Adrenal gland (tissue), 12 donors: Measurements from ENCODE around the gene TMEM108. TPM values are rescaled to one million over a fixed set of nuclear protein-coding genes. Genes with fewer than 3 reads are reported as not detected.

Experiments
- DNase-seq, 7 donors: peaks; one replicate each; pipeline ENCODE4 v3.0.0-alpha.2; 2019 to 2020
- H3K27ac ChIP-seq, 5 donors: fragments of 200-600 bp; sonication (generic) in 4 of 5; 1 replicate in 3 of 5; 2 replicates in 2 of 5; pipeline versions ENCODE4 v1.5.1 to v1.8.0; 2016 to 2020; ENCODE audit warnings: mild to moderate bottlenecking in 1 of 5
- H3K27me3 ChIP-seq: fragments of 200-600 bp; 2 replicates; pipeline ENCODE4 v1.8.0; 2021
- H3K36me3 ChIP-seq, 2 donors: fragments of 200-600 bp; replicated peaks in 1 of 2; 1 replicate in 1 of 2; 2 replicates in 1 of 2; pipeline versions ENCODE4 v1.5.1 to v1.8.0; 2018 to 2022
- H3K4me1 ChIP-seq, 2 donors: fragments of 200-600 bp; replicated peaks in 1 of 2; 1 replicate in 1 of 2; 2 replicates in 1 of 2; pipeline versions ENCODE4 v1.5.1 to v1.8.0; 2018 to 2021
- H3K4me3 ChIP-seq, 4 donors: fragments of 200-600 bp; sonication (generic) in 3 of 4; one replicate each; pipeline ENCODE4 v1.5.1; 2016 to 2018
- H3K9me3 ChIP-seq, 3 donors: fragments of 200-600 bp; sonication (generic) in 1 of 3; replicated peaks in 1 of 3; 1 replicate in 2 of 3; 2 replicates in 1 of 3; pipeline versions ENCODE4 v1.5.1 to v1.8.0; 2016 to 2021
- POLR2A ChIP-seq, 2 donors: fragments of 450-650 bp; IDR thresholded peaks; one replicate each; pipeline ENCODE4 v1.6.1; 2017; ENCODE audit warnings: antibody characterized with exemption in 2 of 2, mild to moderate bottlenecking in 2 of 2, moderate library complexity in 1 of 2
- WGBS, 4 donors: extraction: QIAGEN DNeasy Blood & Tissue Kit in 2 of 4; methylation state at CpG; one replicate each; pipeline versions ENCODE4 v1.1.5 to v1.1.7; 2013 to 2017; 5-methylcytosine and 5-hydroxymethylcytosine counted together
- intact Hi-C, 2 donors: fragments of 100-400 bp; cut with DNase I; formaldehyde crosslinking; loops; one replicate each; pipeline versions ENCODE4 v1.14.1 to v1.15.0; 2022 to 2023
- polyA plus RNA-seq, 3 donors: library from polyadenylated mRNA; stranded (reverse); fragments of 200-250 nt in 2 of 3; fragments of 350-450 nt in 1 of 3; fragmentation: Illumina TruSeq in 1 of 3; extraction: RNeasy Lipid Tissue Mini Kit (QIAGEN cat#74804) in 1 of 3; gene quantifications; one replicate each; pipeline ENCODE4 v1.2.3, GENCODE V29; 2013 to 2014
- total RNA-seq, 9 donors: library from RNA; depleted of rRNA in 4 of 9; stranded (reverse); fragments of >200 nt in 4 of 9; fragments of 120-200 nt in 1 of 9; fragmentation: NEBNext Ultra II Directional in 1 of 9; extraction: Animal tissue kit (Norgen Biotek cat#: 25700) in 1 of 9; gene quantifications; one replicate each; pipeline versions ENCODE4 v1.1.0 to v1.2.4, GENCODE V29; 2013 to 2023
- TF ChIP-seq, protein P1 (sequence below), 6 experiments: fragments of 450-650 bp in 4 of 6; fragments of 200-600 bp in 2 of 6; sonication (generic) in 1 of 6; IDR thresholded peaks; 1 replicate in 5 of 6; 2 replicates in 1 of 6; pipeline versions ENCODE4 v1.5.1 to v1.8.0; 2016 to 2021; ENCODE audit warnings: antibody characterized with exemption in 6 of 6, mild to moderate bottlenecking in 2 of 6, moderate library complexity in 1 of 6
- donor health status: healthy with polysubstance abuse.
- donor health status: Bipolar disorder and iron deficiency.
- donor health status: DM: yes; HTN: yes; CAD: no.
- donor health status: DM: no; HTN: no; CAD: no.
- donor health status: DM: no; HTN: no; CAD: no.
- donor health status: DM: yes; HTN: yes; CAD: no.

The TMEM108 gene
- total and polyA plus RNA-seq, 12 donors: 0.67 to 38.0 (median 14.8) TPM

DNA sequence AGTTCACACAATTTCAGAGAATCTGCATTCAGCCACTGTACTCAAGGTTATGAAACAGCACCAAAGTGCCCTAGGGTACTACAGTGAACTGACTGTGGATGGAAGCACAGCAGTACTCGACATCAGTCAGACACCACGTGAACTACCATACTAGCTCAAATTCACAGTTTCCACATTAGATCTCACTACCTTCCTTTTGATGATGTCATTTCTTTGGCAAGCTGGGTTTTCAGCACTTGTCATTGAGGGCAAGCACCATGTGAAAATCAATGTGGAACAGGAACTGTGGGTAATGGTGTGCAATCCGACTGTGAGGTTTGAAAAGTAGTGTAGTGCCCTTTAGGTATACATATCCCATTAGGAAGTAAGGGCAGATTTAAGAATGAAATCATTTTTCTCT lies 251.1 kb downstream of the TMEM108 start:
- TF ChIP-seq POLR2A (IDR thresholded peaks at IDR 0.05): no peak
- TF ChIP-seq, protein P1, sequence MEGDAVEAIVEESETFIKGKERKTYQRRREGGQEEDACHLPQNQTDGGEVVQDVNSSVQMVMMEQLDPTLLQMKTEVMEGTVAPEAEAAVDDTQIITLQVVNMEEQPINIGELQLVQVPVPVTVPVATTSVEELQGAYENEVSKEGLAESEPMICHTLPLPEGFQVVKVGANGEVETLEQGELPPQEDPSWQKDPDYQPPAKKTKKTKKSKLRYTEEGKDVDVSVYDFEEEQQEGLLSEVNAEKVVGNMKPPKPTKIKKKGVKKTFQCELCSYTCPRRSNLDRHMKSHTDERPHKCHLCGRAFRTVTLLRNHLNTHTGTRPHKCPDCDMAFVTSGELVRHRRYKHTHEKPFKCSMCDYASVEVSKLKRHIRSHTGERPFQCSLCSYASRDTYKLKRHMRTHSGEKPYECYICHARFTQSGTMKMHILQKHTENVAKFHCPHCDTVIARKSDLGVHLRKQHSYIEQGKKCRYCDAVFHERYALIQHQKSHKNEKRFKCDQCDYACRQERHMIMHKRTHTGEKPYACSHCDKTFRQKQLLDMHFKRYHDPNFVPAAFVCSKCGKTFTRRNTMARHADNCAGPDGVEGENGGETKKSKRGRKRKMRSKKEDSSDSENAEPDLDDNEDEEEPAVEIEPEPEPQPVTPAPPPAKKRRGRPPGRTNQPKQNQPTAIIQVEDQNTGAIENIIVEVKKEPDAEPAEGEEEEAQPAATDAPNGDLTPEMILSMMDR (IDR thresholded peaks at IDR 0.05): no peak
- no peaks in the 10 kb centered on the region for H3K4me1 ChIP-seq
- no peaks in the 10 kb centered on the region for H3K36me3 ChIP-seq
- no peaks in the 10 kb centered on the region for H3K9me3 ChIP-seq
- H3K27me3 ChIP-seq: no peaks in the 10 kb centered on the region
- 65 to 93% (median 82%) methylated on average over 3 of the region's 3 CpGs for WGBS, 4 donors
- intact Hi-C loops: no loop called here
- no peak for DNase-seq
- H3K27ac ChIP-seq: no peak overlapping the region
- H3K4me3 ChIP-seq: no peak overlapping the region

DNA sequence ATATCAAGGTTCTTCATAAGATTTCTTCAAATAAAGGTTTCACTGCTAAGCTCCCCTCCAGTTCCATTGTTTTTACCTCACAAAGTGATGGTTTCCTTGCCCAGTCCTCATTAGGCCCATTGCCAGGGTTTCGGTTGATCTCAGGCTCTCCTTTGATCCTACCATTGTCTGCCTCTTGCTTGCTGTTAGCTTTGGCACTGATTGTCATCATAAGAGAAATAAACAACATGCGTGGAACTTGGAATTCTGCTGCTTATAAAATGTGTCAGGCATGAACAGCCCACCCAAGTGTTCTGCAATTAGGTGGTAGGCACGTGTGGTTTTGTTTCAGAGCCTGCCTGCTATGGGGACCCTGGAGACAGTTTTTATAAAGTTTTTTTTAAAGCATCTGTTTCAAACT lies 254.1 kb downstream of the TMEM108 start:
- 59 to 70% (median 69%) methylated on average over 3 of the region's 3 CpGs for WGBS, 4 donors
- Histone ChIP-seq H3K27me3 (no peaks in the 10 kb centered on the region), H3K36me3 (no peaks in the 10 kb centered on the region), H3K9me3 (no peaks in the 10 kb centered on the region), H3K27ac (no peak overlapping the region), H3K4me3 (no peak overlapping the region), H3K4me1 (no peaks in the 10 kb centered on the region)
- no peak for DNase-seq
- no peak for TF ChIP-seq POLR2A (IDR thresholded peaks at IDR 0.05)
- TF ChIP-seq, protein P1 (IDR thresholded peaks at IDR 0.05): no peak
- intact Hi-C loops: no loop called here

DNA sequence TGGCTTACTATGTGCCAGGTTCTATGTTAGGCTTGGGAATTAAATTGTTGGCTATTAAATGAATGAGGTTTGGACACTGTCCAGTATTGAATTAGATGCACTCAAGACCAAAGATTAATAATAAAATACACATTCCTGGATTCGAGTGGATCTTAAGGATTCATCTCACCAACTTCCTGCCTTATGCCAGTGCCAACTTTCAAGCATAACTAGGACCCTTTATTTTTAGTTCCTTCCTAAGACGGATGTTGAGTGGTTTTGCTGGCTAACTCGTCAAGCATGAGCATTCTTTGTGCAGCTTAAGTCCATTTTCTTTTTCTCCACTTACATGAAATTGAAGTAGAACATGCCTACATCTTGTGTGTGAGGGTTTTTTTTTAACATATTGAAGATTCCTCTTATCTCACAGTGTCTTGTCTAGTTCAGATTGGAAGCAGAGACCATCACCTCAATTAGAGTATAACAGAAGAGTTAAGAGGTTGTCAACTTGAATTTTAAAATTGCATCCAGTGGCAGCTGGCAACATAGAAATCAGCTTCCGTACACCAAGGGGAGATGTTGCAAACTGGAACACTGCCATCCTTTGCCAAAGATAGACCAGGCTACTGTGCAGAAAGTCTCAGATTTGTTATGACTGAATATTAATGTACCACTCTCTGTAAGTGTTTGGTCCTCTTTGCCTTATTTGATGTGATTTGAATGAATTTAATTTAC lies 255.4 kb downstream of the TMEM108 start:
- intact Hi-C loops: no loop called here
- Histone ChIP-seq H3K4me1 (no peaks in the 10 kb centered on the region), H3K9me3 (no peaks in the 10 kb centered on the region), H3K36me3 (no peaks in the 10 kb centered on the region), H3K4me3 (no peak overlapping the region), H3K27me3 (no peaks in the 10 kb centered on the region), H3K27ac (no peak overlapping the region)
- 50 to 78% (median 61%) methylated on average over 4 of the region's 4 CpGs for WGBS, 4 donors
- no peak for DNase-seq
- no peak for TF ChIP-seq POLR2A (IDR thresholded peaks at IDR 0.05)
- TF ChIP-seq, protein P1 (IDR thresholded peaks at IDR 0.05): no peak

DNA sequence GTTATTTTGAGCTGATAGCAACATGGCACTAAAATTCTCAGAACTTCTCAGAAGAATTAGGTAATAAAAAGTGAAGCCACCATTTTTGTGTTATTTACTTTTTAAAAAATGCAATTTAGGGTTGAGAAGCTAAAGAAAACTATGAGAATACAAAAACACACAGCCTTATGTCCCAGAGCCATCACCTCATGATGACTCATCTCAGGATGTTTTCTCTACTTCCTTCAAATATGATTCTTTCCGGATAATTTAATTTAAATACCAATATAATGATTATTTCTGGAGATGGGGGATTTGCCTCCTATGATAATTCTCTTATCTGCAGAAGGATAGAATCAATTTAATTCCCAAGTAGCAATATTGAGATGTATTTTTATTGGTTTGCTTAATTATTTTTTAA lies 256.1 kb downstream of the TMEM108 start:
- Histone ChIP-seq H3K9me3 (no peaks in the 10 kb centered on the region), H3K4me1 (no peaks in the 10 kb centered on the region), H3K27me3 (no peaks in the 10 kb centered on the region), H3K4me3 (no peak overlapping the region), H3K36me3 (no peaks in the 10 kb centered on the region), H3K27ac (no peak overlapping the region)
- TF ChIP-seq, protein P1 (IDR thresholded peaks at IDR 0.05): no peak
- TF ChIP-seq POLR2A (IDR thresholded peaks at IDR 0.05): no peak
- intact Hi-C loops: no loop called here
- no peak for DNase-seq
- 66 to 80% (median 75%) methylated on average over 1 of the region's 1 CpG for WGBS, 4 donors
